HepG2 (cell line): ENCODE measurements around the gene SSR2. TPM values are rescaled to one million over a fixed set of nuclear protein-coding genes. Genes with fewer than 3 reads are reported as not detected.

Source experiments
- polyA plus RNA-seq, 8 experiments: library from polyadenylated mRNA; depleted of rRNA in 3 of 8; stranded (reverse) in 7 of 8; unstranded in 1 of 8; fragments of >200 nt; fragmentation: Illumina TruSeq in 4 of 8; extraction: Trizol in 4 of 8; gene quantifications; 2 replicates each; pipeline versions ENCODE4 v1.2.1 to v1.2.3, GENCODE V29; 2011 to 2016; ENCODE audit warnings: low read depth in 4 of 8, missing spikeins in 1 of 8, mixed read lengths in 1 of 8; ENCODE audit not compliant: insufficient read depth in 1 of 8
- total RNA-seq, 5 experiments: library from RNA; depleted of rRNA; stranded (reverse); fragments of >200 nt; fragmentation: Illumina TruSeq; extraction: Trizol; gene quantifications; 2 replicates each; pipeline ENCODE4 v1.2.3, GENCODE V29; 2016; ENCODE audit warnings: low read depth in 1 of 5

The SSR2 gene
- total and polyA plus RNA-seq, 2 of the 13 experiments (the other 11 are each of a cell fraction or from before 2014, with no cell fraction given) = 284 to 461 TPM

Other genes with a start within 250 kb of the SSR2 start
- gene GON4L, start 163.7 kb downstream of the SSR2 start, total RNA-seq (2016; rRNA removed; fragmentation: Illumina TruSeq; extraction: Trizol) = 15.5 and 19.6 TPM in 2 replicates
- 14.6 and 15.0 TPM in 2 replicates for gene GON4L, start 163.7 kb downstream of the SSR2 start, polyA plus RNA-seq (2011; rRNA removed)
- 0.08 and 0.22 TPM in 2 replicates for gene SYT11, start 161.4 kb downstream of the SSR2 start, total RNA-seq (2016; rRNA removed; fragmentation: Illumina TruSeq; extraction: Trizol)
- gene SYT11, start 161.4 kb downstream of the SSR2 start, polyA plus RNA-seq (2011; rRNA removed) = 0.59 and 0.64 TPM in 2 replicates
- 12.2 and 15.9 TPM in 2 replicates for gene RIT1, start 109.6 kb downstream of the SSR2 start, total RNA-seq (2016; rRNA removed; fragmentation: Illumina TruSeq; extraction: Trizol)
- 29.3 and 32.2 TPM in 2 replicates for gene RIT1, start 109.6 kb downstream of the SSR2 start, polyA plus RNA-seq (2011; rRNA removed)
- 15.9 and 33.5 TPM in 2 replicates for gene KHDC4, start 86.5 kb downstream of the SSR2 start, total RNA-seq (2016; rRNA removed; fragmentation: Illumina TruSeq; extraction: Trizol)
- 74.5 and 92.0 TPM in 2 replicates for gene KHDC4, start 86.5 kb downstream of the SSR2 start, polyA plus RNA-seq (2011; rRNA removed)
- gene RXFP4, start 79.3 kb downstream of the SSR2 start, total RNA-seq (2016; rRNA removed; fragmentation: Illumina TruSeq; extraction: Trizol) = 0.38 TPM in 1 of 2 replicates, not detected in the other
- 1.4 and 1.9 TPM in 2 replicates for gene RXFP4, start 79.3 kb downstream of the SSR2 start, polyA plus RNA-seq (2011; rRNA removed)
- gene ARHGEF2, start 42.4 kb downstream of the SSR2 start, total RNA-seq (2016; rRNA removed; fragmentation: Illumina TruSeq; extraction: Trizol) = 15.0 and 16.1 TPM in 2 replicates
- gene ARHGEF2, start 42.4 kb downstream of the SSR2 start, polyA plus RNA-seq (2011; rRNA removed) = 32.1 and 33.1 TPM in 2 replicates
- gene UBQLN4, start 32.8 kb upstream of the SSR2 start, total RNA-seq (2016; rRNA removed; fragmentation: Illumina TruSeq; extraction: Trizol) = 31.5 and 33.2 TPM in 2 replicates
- 39.8 and 42.0 TPM in 2 replicates for gene UBQLN4, start 32.8 kb upstream of the SSR2 start, polyA plus RNA-seq (2011; rRNA removed)
- gene LAMTOR2, start 33.8 kb upstream of the SSR2 start, total RNA-seq (2016; rRNA removed; fragmentation: Illumina TruSeq; extraction: Trizol) = 66.4 and 84.0 TPM in 2 replicates
- 36.5 and 44.9 TPM in 2 replicates for gene LAMTOR2, start 33.8 kb upstream of the SSR2 start, polyA plus RNA-seq (2011; rRNA removed)
- gene RAB25, start 40.2 kb upstream of the SSR2 start, total RNA-seq (2016; rRNA removed; fragmentation: Illumina TruSeq; extraction: Trizol) = 0.20 TPM in 1 of 2 replicates, not detected in the other
- 0.12 and 0.22 TPM in 2 replicates for gene RAB25, start 40.2 kb upstream of the SSR2 start, polyA plus RNA-seq (2011; rRNA removed)
- gene MEX3A, start 61.5 kb upstream of the SSR2 start, total RNA-seq (2016; rRNA removed; fragmentation: Illumina TruSeq; extraction: Trizol) = 7.6 TPM in 2 replicates
- gene MEX3A, start 61.5 kb upstream of the SSR2 start, polyA plus RNA-seq (2011; rRNA removed) = 9.0 and 9.1 TPM in 2 replicates
- 190 and 225 TPM in 2 replicates for gene LMNA, start 93.8 kb upstream of the SSR2 start, total RNA-seq (2016; rRNA removed; fragmentation: Illumina TruSeq; extraction: Trizol)
- 107 and 110 TPM in 2 replicates for gene LMNA, start 93.8 kb upstream of the SSR2 start, polyA plus RNA-seq (2011; rRNA removed)
- gene SEMA4A, start 132.6 kb upstream of the SSR2 start, total RNA-seq (2016; rRNA removed; fragmentation: Illumina TruSeq; extraction: Trizol) = 0.09 TPM in 1 of 2 replicates, not detected in the other
- gene SEMA4A, start 132.6 kb upstream of the SSR2 start, polyA plus RNA-seq (2011; rRNA removed) = 0.14 and 0.20 TPM in 2 replicates
- gene SLC25A44, start 173.2 kb upstream of the SSR2 start, total RNA-seq (2016; rRNA removed; fragmentation: Illumina TruSeq; extraction: Trizol) = 10.7 and 12.4 TPM in 2 replicates
- gene SLC25A44, start 173.2 kb upstream of the SSR2 start, polyA plus RNA-seq (2011; rRNA removed) = 13.4 and 14.3 TPM in 2 replicates
- gene PMF1, start 192.1 kb upstream of the SSR2 start, total RNA-seq (2016; rRNA removed; fragmentation: Illumina TruSeq; extraction: Trizol) = 89.0 and 94.7 TPM in 2 replicates
- 68.4 and 72.5 TPM in 2 replicates for gene PMF1, start 192.1 kb upstream of the SSR2 start, polyA plus RNA-seq (2011; rRNA removed)
- 0.62 TPM in 1 of 2 replicates, not detected in the other for gene BGLAP, start 221.2 kb upstream of the SSR2 start, total RNA-seq (2016; rRNA removed; fragmentation: Illumina TruSeq; extraction: Trizol)
- 1.4 and 1.6 TPM in 2 replicates for gene BGLAP, start 221.2 kb upstream of the SSR2 start, polyA plus RNA-seq (2011; rRNA removed)
- gene PAQR6, start 227.1 kb upstream of the SSR2 start, total RNA-seq (2016; rRNA removed; fragmentation: Illumina TruSeq; extraction: Trizol) = 0.14 and 0.82 TPM in 2 replicates
- 1.4 and 2.0 TPM in 2 replicates for gene PAQR6, start 227.1 kb upstream of the SSR2 start, polyA plus RNA-seq (2011; rRNA removed)